Esophagus muscularis mucosa (tissue), 4 donors: Measurements from ENCODE around the gene FRMD5. TPM values are rescaled to one million over a fixed set of nuclear protein-coding genes. Genes with fewer than 3 reads are reported as not detected.
"Not testable (repeated sequence)": the region's sequence is repeated elsewhere in the genome, so short reads cannot be mapped to it uniquely, and the experiment has no call there.

Experiments used
- DNase-seq: peaks from one replicate; pipeline ENCODE4 v3.0.0-alpha.2; 2017; ENCODE audit errors: extremely low spot score
- H3K27ac ChIP-seq, 4 donors: fragments of 200-600 bp; sonication (generic); replicated peaks in 1 of 4; 1 replicate in 3 of 4; 2 replicates in 1 of 4; pipeline ENCODE4 v1.5.1; 2016 to 2019; ENCODE audit warnings: mild to moderate bottlenecking in 1 of 4
- H3K27me3 ChIP-seq, 4 donors: fragments of 200-600 bp; sonication (generic); one replicate each; pipeline versions ENCODE4 v1.5.1 to v1.6.0; 2016 to 2019
- H3K36me3 ChIP-seq, 4 donors: fragments of 200-600 bp; sonication (generic); one replicate each; pipeline ENCODE4 v1.5.1; 2016 to 2019
- H3K4me1 ChIP-seq, 4 donors: fragments of 200-600 bp; sonication (generic); one replicate each; pipeline ENCODE4 v1.5.1; 2016 to 2019
- H3K4me3 ChIP-seq, 4 donors: fragments of 200-600 bp; sonication (generic); 1 replicate in 2 of 4; 2 replicates in 2 of 4; pipeline ENCODE4 v1.5.1; 2016 to 2019; ENCODE audit warnings: mild to moderate bottlenecking in 4 of 4, moderate library complexity in 1 of 4
- H3K9me3 ChIP-seq, 4 donors: fragments of 200-600 bp; sonication (generic); 1 replicate in 3 of 4; 2 replicates in 1 of 4; pipeline ENCODE4 v1.5.1; 2016 to 2019
- CTCF ChIP-seq, 3 experiments: fragments of 200-600 bp in 2 of 3; fragments of 450-650 bp in 1 of 3; sonication (generic) in 2 of 3; IDR thresholded peaks; one replicate each; pipeline ENCODE4 v1.5.1; 2017 to 2019; ENCODE audit warnings: antibody characterized with exemption in 3 of 3, mild to moderate bottlenecking in 2 of 3, moderate library complexity in 1 of 3
- EP300 ChIP-seq: sonication (generic); formaldehyde crosslinking; IDR thresholded peaks from one replicate; pipeline ENCODE4 v1.6.1; 2017; ENCODE audit warnings: antibody characterized with exemption
- POLR2A ChIP-seq: fragments of 450-650 bp; IDR thresholded peaks from one replicate; pipeline ENCODE4 v1.6.1; 2017; ENCODE audit warnings: antibody characterized with exemption, moderate library complexity, mild to moderate bottlenecking, low read depth
- POLR2AphosphoS5 ChIP-seq, 2 donors: sonication (generic); formaldehyde crosslinking; IDR thresholded peaks; one replicate each; pipeline ENCODE4 v1.6.1; 2017; ENCODE audit warnings: antibody characterized with exemption in 2 of 2
- WGBS: methylation state at CpG from one replicate; pipeline ENCODE4 v1.1.5; 2018; 5-methylcytosine and 5-hydroxymethylcytosine counted together
- intact Hi-C: fragments of 100-400 bp; cut with DNase I; formaldehyde crosslinking; loops from one replicate; pipeline ENCODE4 v1.15.1; 2023
- total RNA-seq, 4 donors: library from RNA; depleted of rRNA; stranded (reverse); fragments of >200 nt; gene quantifications; one replicate each; pipeline versions ENCODE4 v1.1.0 to v1.2.1, GENCODE V29; 2016

The FRMD5 gene
- total RNA-seq, 4 donors from 2014 or later = 0.42 to 1.4 (median 0.67) TPM

GRCh38 chr15:44034334-44034733 is 160.7 kb downstream of the FRMD5 start:
- Histone ChIP-seq H3K4me3 (no peak overlapping the region), H3K36me3 (no peaks in the 10 kb centered on the region), H3K27ac (no peak overlapping the region), H3K27me3 (peaks cover 0 to 7% (median 0%) of the 10 kb centered on the region in 4 donors), H3K4me1 (peaks cover 0 to 13% (median 12%) of the 10 kb centered on the region in 4 donors), H3K9me3 (no peaks in the 10 kb centered on the region)
- DNase-seq = no peak
- intact Hi-C loops = no loop called here
- TF ChIP-seq CTCF (IDR thresholded peaks at IDR 0.05) (no peak), POLR2A (no peak), POLR2AphosphoS5 (IDR thresholded peaks at IDR 0.05) (no peak), EP300 (no peak)
- 77% methylated on average over 2 of the region's 2 CpGs for WGBS

GRCh38 chr15:44033894-44034293 is 161.2 kb downstream of the FRMD5 start:
- DNase-seq = no peak

GRCh38 chr15:44032820-44033219 is 162.3 kb downstream of the FRMD5 start:
- H3K27me3 ChIP-seq, intact Hi-C loops, H3K27ac ChIP-seq, H3K9me3 ChIP-seq, DNase-seq, H3K4me3 ChIP-seq, H3K36me3 ChIP-seq: not testable (repeated sequence)
- H3K4me1 ChIP-seq = peaks cover 0 to 13% (median 12%) of the 10 kb centered on the region in 4 donors

More at GRCh38 chr15:44033894-44034293, 161.2 kb downstream of the FRMD5 start:
- Histone ChIP-seq H3K27ac (no peak overlapping the region), H3K27me3 (peaks cover 0 to 3% (median 0%) of the 10 kb centered on the region in 4 donors), H3K36me3 (no peaks in the 10 kb centered on the region), H3K4me3 (no peak overlapping the region), H3K4me1 (peaks cover 0 to 13% (median 12%) of the 10 kb centered on the region in 4 donors), H3K9me3 (no peaks in the 10 kb centered on the region)
- intact Hi-C loops = no loop called here
- 71% methylated on average over 1 of the region's 1 CpG for WGBS
- TF ChIP-seq POLR2AphosphoS5 (IDR thresholded peaks at IDR 0.05) = no peak
- TF ChIP-seq EP300 = no peak
- TF ChIP-seq POLR2A = no peak
- TF ChIP-seq CTCF (IDR thresholded peaks at IDR 0.05) = no peak

- no peak for TF ChIP-seq POLR2AphosphoS5 (IDR thresholded peaks at IDR 0.05)
- no peak for TF ChIP-seq POLR2A
- TF ChIP-seq EP300 = no peak
- no peak for TF ChIP-seq CTCF (IDR thresholded peaks at IDR 0.05)
- no peak for DNase-seq
- H3K27me3 ChIP-seq = no peaks in the 10 kb centered on the region
- no peaks in the 10 kb centered on the region for H3K9me3 ChIP-seq
- WGBS = 74% methylated on average over 2 of the region's 2 CpGs
- H3K4me3 ChIP-seq = no peak overlapping the region
- no peak overlapping the region for H3K27ac ChIP-seq
- peaks cover 0 to 3% (median under 1%) of the 10 kb centered on the region in 4 donors for H3K4me1 ChIP-seq
- no peaks in the 10 kb centered on the region for H3K36me3 ChIP-seq
- intact Hi-C loops = no loop called here
Measured at GRCh38 chr15:44029940-44030568, 165.0 kb downstream of the FRMD5 start.

GRCh38 chr15:44029003-44029402 is 166.1 kb downstream of the FRMD5 start:
- no peaks in the 10 kb centered on the region for H3K27me3 ChIP-seq
- no peaks in the 10 kb centered on the region for H3K4me1 ChIP-seq
- intact Hi-C loops = no loop called here
- TF ChIP-seq POLR2AphosphoS5 (IDR thresholded peaks at IDR 0.05) (no peak), POLR2A (no peak), CTCF (IDR thresholded peaks at IDR 0.05) (no peak), EP300 (no peak)
- H3K9me3 ChIP-seq = no peaks in the 10 kb centered on the region
- DNase-seq = no peak
- no peak overlapping the region for H3K27ac ChIP-seq
- H3K4me3 ChIP-seq = no peak overlapping the region
- H3K36me3 ChIP-seq = no peaks in the 10 kb centered on the region
- 72% methylated on average over 2 of the region's 2 CpGs for WGBS
